HL-60/S4 treated with retinoic acid at 250 ng/mL for 4 days and 3 days (cell line): Measurements from ENCODE around the gene FTO.

ENCODE experiments used
- in situ Hi-C: fragments of 300-500 bp; cut with MboI; formaldehyde crosslinking; loops from 2 replicates; pipeline ENCODE4 v1.7.0; 2022; ENCODE audit warnings: low sequenced_read_pairs

FTO gene

DNA sequence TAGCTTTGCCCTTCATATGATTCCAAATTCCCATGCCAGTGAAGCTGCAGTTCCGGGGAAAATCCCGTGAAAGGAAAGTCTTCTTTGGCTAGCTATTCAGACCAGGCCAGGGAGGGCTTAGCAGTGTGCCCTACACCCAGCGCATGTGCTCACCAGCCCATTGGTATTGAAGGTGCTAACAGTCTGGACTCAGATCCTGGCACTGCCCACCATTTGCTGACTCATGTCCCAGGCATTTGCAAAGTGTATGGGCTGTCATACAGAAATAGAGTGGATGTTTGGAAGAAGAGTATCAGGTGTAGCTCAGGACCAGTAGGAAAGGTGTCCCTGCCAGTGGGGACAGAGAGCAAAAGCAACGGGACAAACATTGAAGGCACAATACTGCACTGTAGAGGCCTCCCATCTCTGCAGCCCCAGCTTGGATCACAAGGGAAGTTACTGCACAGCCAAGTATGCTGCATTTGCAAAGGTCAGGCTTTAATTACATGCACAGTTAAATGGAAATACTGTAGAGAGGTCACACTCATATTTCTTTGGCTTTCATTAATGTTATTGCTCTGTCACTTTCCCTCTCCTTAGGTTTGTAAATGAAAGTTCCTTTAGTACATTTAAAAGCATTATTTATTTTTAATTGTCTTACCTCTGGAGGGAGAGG lies 362.6 kb downstream of the FTO start:
- in situ Hi-C loops = no loop called here

- in situ Hi-C loops = no loop called here
Observed at GRCh38 chr16:54067322-54068065, 363.5 kb downstream of the FTO start.

GRCh38 chr16:54068212-54068611 lies 364.3 kb downstream of the FTO start:
- in situ Hi-C loops = no loop called here

DNA sequence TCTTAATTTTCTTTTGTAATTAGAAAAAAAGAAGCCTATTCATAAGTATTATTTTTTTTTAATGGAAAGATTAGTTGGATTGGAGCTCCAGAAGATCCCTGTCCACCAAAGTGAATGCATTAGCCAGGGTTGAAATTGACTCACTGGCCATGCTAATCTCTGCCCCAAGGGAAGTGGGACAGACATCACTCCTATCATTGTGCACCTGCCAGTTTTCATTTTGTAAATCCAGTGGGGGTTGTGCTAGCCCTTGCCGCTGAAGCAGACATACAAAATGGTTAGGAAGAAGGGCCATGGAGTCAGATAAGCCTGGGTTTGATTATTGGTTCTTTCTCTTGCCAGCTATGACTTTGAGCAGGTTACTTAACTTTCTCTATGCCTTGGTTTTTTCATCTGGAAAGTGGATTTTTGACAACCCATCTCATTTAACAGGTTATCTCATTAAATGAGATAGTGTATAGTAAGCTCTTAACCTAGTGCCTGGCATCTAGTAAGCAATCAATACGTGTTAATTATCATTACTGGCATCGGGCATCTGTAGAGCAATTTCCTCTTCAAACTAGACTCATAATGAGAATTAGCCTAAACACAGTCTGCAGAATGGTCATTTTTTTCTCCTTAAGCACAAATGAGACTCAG lies 365.8 kb downstream of the FTO start:
- in situ Hi-C loops = no loop called here

DNA sequence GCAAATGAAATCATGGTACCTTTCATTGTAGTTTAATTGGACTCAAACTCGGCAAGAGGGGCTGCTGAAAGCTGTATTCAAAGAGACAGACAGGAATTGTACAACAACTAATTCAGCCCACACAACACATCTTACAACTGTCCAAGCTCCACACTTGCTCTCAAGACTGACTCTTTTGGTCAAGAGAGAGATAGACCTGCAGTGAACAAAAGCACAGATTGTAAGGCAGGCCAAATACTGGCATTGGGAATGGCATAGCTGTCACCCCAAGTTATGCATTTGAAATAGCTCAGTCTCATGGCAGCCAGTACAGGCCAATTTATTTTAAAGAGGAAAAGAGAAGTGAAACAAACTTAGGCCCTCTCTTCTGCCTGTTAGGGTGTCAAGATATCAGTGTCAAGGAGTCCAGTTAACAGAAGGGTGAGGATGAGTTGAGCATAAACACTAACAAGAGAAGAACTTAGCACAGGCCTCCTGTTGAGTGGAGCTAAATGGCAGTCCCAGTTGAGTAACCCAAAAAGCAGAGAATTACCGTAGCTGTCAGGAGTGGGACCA lies 366.9 kb downstream of the FTO start:
- in situ Hi-C loops = no loop called here

DNA sequence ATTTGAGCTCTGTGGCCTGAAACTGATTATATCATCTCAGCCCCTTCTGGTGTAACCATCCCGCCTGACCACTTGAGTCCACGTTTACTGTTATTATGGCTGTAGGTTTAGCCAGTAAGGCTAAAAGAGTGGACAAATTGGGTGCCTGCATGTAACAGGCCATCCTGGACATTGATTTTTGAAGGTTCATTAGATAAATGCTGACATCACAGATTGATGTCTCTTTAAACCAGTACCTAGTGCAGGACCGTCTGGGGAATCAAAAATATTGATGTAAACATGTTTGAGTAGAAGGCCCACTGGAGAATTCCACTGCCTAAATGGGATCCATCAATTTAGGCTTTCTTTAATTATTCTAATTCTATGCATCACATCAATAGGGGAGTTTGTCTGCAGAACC lies 367.6 kb downstream of the FTO start:
- in situ Hi-C loops = no loop called here

GRCh38 chr16:54072237-54072636 lies 368.3 kb downstream of the FTO start:
- in situ Hi-C loops = no loop called here

DNA sequence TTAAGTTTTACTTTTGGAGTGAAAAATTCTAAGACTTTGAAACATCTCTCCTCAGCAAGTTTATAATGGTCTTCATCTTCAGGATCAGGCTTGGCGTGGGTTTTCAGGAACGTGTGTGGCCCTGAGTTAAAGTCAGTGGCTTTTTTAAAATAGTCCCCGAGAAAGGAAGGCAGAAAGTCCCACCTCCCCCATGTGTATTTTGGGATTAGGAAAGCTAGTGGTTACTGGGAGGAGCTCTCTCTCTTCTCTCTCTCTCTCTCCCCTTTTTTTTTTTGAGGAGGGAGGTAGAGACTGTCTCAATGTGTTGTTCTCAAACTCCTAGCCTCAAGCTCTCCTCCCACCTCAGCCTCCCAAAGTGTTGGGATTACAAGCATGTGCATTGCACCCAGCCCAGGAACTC lies 369.4 kb downstream of the FTO start:
- in situ Hi-C loops = no loop called here

GRCh38 chr16:54075446-54075845 lies 371.5 kb downstream of the FTO start:
- in situ Hi-C loops = no loop called here

DNA sequence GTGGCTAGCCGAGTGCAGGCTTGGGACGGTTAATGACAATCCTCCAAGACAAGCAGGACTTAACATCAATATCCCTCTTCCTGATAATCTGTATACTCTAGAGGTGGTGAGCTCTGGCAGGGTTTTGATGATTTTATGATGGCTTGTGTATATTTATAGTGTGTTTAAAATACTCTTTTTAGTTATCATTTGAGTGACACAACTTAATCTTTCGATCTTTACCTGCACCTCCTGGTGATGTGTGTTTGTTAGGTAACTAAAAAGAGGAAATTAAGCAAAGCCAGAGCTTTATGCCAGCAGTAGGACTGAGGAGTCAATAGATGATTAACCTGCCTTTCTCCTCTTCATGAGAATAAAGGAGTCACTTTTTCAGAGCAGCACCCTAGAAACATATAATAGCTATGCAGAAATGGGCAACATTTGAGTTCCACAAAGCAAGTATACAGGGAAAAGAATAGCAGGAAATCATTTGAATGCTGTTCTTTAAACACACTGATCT lies 372.1 kb downstream of the FTO start:
- in situ Hi-C loops = no loop called here

DNA sequence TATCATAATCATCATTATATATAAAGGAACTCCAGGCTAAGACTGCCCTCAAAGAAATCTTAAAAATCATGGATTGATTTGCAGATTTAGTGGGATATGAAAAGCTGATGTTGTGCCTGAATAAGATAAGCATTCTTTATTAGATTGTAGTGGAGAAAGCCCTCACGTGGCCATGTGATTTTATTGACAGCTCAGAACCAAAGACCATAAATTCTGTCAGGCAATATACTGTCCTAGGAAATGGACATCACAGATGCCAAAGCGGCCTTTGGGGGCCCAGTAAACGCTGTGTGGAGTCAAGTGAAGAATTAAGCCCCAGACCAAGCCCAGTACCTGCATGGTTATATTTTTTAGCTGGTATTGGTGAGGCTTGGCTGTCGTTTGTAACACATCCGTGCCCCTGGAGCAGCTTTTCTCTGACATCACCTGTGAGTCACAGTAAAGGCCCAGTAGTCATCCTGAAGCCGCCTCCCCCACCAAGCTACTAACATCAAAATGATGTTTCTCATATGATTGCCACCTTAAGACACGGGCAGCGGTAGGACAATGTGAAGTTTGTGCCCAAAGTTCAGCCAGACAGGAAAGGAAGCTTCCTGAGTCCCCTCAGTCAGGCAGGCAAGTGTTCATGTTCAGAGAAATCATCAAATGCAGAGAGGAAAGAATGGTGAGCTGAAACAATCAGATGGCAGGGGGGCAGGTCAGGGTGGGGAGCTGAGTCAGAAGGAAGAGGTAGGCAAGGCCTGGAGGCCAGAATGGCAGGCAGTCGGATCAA lies 373.3 kb downstream of the FTO start:
- in situ Hi-C loops = no loop called here

DNA sequence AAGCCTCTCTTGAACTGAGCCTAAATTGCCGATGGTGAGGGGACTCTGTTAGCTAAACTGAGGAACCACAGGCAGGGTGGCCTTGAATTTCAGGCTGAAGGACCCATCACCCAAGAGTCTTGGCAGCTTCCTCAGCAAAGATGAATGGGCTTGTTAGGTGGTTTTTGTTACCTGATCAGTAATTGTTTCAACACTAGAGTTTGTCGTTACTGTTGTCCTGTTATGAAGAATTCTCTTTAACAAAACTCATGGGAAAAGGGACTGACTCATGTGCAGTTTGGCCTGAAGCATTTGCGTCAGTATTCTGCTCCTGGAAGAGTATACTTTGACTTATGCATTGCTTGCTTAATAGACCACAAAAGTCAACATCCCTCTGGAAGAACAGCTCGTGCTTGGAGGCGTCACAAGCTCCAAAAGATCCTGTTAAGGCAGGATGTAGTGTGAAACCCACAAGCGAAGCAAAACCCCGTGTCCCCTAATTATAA lies 376.6 kb downstream of the FTO start:
- in situ Hi-C loops = no loop called here

GRCh38 chr16:54086791-54087190 lies 382.8 kb downstream of the FTO start:
- in situ Hi-C loops = no loop called here

- in situ Hi-C loops = no loop called here
Observed at GRCh38 chr16:54090602-54091001, 386.6 kb downstream of the FTO start.

- in situ Hi-C loops = no loop called here
Observed at GRCh38 chr16:54093281-54093680, 389.3 kb downstream of the FTO start.

- in situ Hi-C loops = no loop called here
Observed at GRCh38 chr16:54094641-54095040, 390.7 kb downstream of the FTO start.

DNA sequence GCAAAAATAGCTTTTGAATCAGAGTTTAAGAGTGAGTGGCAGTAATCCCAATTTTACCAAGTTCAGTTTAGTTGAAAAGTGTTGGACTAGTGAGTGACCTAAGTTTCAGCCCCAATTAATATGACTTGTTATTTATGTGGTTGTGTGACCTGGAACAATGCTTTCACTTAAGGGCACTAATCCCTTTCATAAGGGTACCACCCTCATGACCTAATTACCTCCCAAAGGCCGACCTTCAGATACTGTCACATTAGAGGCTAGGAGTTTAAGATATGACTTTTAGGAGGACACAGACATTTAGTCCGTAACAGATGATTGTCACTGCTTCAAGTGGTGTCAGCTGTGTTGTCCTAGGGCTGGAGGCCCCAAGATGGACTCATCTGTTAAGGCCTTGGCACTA lies 392.7 kb downstream of the FTO start:
- in situ Hi-C loops = no loop called here

- in situ Hi-C loops = no loop called here
Observed at GRCh38 chr16:54097774-54098173, 393.8 kb downstream of the FTO start.

GRCh38 chr16:54098247-54098646 lies 394.3 kb downstream of the FTO start:
- in situ Hi-C loops = no loop called here

GRCh38 chr16:54099627-54100026 lies 395.7 kb downstream of the FTO start:
- in situ Hi-C loops = no loop called here
